Measurements from ENCODE around the gene TAAR9.

Gene TAAR9

DNA sequence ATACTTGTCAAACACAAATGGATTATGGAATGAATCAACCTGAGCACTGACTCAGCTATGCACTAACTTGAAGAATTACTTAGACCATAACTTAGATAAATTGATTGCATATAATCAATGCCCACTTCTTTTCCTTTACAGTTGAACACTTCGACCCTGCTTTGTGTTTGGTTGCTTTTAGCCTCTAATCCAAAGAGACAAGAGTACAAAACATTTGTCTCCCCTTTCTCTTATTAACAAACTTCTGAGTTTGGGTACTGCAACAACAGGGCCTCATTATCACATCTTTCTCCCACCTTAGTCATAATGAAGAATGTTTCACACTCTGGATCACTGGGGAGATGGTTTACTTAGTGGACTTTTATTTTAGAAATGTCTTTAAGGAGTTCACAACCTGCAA lies 29.5 kb downstream of the TAAR9 start:
- no peak for TF ChIP-seq CTCF (conservative IDR thresholded peaks at IDR 0.05; ENCODE audit: low read length)
- H3K4me3 ChIP-seq (ENCODE audit: low read length) = no peak overlapping the region
- no peak for DNase-seq (ENCODE audit: low read depth)

DNA sequence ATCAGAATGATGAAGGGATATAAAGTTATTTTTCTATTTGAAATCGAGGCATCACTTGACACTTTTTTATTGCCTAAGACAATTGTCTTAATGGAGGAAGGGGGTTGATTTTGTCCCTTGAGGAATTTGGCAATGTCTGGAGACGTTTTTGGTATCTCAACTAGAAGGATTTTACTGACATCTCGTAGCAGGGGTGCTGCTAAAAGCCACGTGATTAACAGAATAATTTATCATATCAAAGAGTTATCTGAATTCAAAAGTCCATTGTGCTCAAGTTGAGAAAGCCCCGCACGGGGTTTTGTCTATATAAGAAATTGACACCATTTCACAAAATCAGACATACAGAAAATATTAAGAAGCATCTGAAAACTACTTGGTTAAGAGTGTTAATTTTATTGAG lies 30.5 kb downstream of the TAAR9 start:
- TF ChIP-seq CTCF (conservative IDR thresholded peaks at IDR 0.05; ENCODE audit: low read length) = no peak
- no peak for DNase-seq (ENCODE audit: low read depth)
- H3K4me3 ChIP-seq (ENCODE audit: low read length) = no peak overlapping the region

- no peak overlapping the region for H3K4me3 ChIP-seq (ENCODE audit: low read length)
- no peak for DNase-seq (ENCODE audit: low read depth)
- no peak for TF ChIP-seq CTCF (conservative IDR thresholded peaks at IDR 0.05; ENCODE audit: low read length)
Measured at GRCh38 chr6:132569170-132569569, 31.1 kb downstream of the TAAR9 start.

GRCh38 chr6:132570221-132570777 lies 32.2 kb downstream of the TAAR9 start, which contains the start of gene TAAR6:
TSS of gene TAAR6 (plus strand) at chr6:132570322. CDS start at chr6:132570322, 0 bp downstream.
- no peak for DNase-seq (ENCODE audit: low read depth)
- TF ChIP-seq CTCF (conservative IDR thresholded peaks at IDR 0.05; ENCODE audit: low read length) = no peak
- H3K4me3 ChIP-seq (ENCODE audit: low read length) = no peak within 1 kb of the TSS

DNA sequence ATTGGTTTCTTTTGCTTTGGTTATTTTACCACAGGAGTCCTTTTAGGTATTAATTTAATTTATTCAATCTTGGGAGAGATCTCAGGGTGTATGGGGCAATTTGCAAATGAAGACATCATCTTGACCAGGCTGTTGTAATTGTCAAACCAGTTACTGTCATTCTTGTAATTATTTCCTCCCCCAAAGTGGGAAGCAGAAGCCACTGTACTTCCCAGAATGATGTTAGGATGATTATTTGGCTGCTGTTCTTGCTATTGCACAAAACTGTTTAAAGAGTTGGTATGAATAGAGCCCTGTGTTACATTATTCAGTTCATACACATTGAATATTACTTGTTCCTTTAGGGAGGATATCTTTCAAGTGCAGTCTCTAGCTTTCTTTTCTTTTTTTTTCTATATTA lies 33.7 kb downstream of the TAAR9 start:
- no peak for TF ChIP-seq CTCF (conservative IDR thresholded peaks at IDR 0.05; ENCODE audit: low read length)
- no peak for DNase-seq (ENCODE audit: low read depth)
- H3K4me3 ChIP-seq (ENCODE audit: low read length) = no peak overlapping the region

DNA sequence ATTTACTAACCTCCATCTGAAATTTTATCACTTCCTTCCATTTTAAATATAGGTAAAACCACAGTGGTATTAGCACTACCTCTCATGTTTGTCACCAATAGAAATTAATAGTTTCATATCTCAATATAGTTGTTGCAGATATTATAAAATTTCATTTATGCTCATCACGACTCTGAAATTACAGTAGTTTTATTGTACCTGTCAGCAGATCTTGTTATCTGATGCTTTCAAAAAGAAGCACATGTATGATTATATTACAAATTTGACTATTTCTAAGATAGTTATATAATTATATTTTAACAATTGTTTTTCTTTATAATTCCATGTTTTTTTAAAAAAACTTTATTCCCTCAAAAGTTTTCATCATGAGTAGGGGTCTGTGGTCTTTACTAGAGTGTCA lies 46.6 kb downstream of the TAAR9 start:
- no peak overlapping the region for H3K4me3 ChIP-seq (ENCODE audit: low read length)
- no peak for DNase-seq (ENCODE audit: low read depth)
- no peak for TF ChIP-seq CTCF (conservative IDR thresholded peaks at IDR 0.05; ENCODE audit: low read length)

GRCh38 chr6:132587424-132587823 lies 49.3 kb downstream of the TAAR9 start:
- no peak for TF ChIP-seq CTCF (conservative IDR thresholded peaks at IDR 0.05; ENCODE audit: low read length)
- no peak overlapping the region for H3K4me3 ChIP-seq (ENCODE audit: low read length)
- DNase-seq (ENCODE audit: low read depth) = no peak

Measured in AG10803 (cell line).